SK-N-SH treated with all-trans-retinoic acid at 6 μM for 48 hours (cell line): ENCODE measurements around the gene TGFBR3.

Experiments
- ATAC-seq: fragments of 200-7000 bp; cut with Tn5 transposase; 3 replicates; pipeline ENCODE4 v1.9.1; 2020; ENCODE audit warnings: mild to moderate bottlenecking, moderate library complexity
- ARNTL ChIP-seq: fragments of 450-650 bp; formaldehyde crosslinking; IDR thresholded peaks from 2 replicates; pipeline ENCODE4 v1.5.0; 2020; ENCODE audit warnings: low read depth, mild to moderate bottlenecking, moderate library complexity, borderline replicate concordance
- CSDC2 ChIP-seq: fragments of 250-450 bp; sonication (Bioruptor Pico); IDR thresholded peaks from 2 replicates; pipeline ENCODE4 v1.5.0; 2020; ENCODE audit warnings: mild to moderate bottlenecking, moderate library complexity
- CSRNP3 ChIP-seq: fragments of 250-450 bp; sonication (Bioruptor Pico); IDR thresholded peaks from 2 replicates; pipeline ENCODE4 v1.5.1; 2021; ENCODE audit warnings: mild to moderate bottlenecking, moderate library complexity
- ISL1 ChIP-seq: fragments of 250-450 bp; sonication (Bioruptor Pico); IDR thresholded peaks from 2 replicates; pipeline ENCODE4 v2.1.2; 2022; ENCODE audit warnings: mild to moderate bottlenecking, moderate library complexity
- PPARA ChIP-seq: fragments of 250-450 bp; sonication (Bioruptor Pico); IDR thresholded peaks from 2 replicates; pipeline ENCODE4 v1.5.0; 2020; ENCODE audit warnings: mild to moderate bottlenecking, borderline replicate concordance
- RARB ChIP-seq: fragments of 250-450 bp; sonication (Bioruptor Pico); IDR thresholded peaks from 2 replicates; pipeline ENCODE4 v1.8.0; 2021; ENCODE audit warnings: mild to moderate bottlenecking, moderate library complexity
- SNAI2 ChIP-seq: fragments of 250-450 bp; sonication (Bioruptor Pico); IDR thresholded peaks from 2 replicates; pipeline ENCODE4 v1.5.0; 2020; ENCODE audit warnings: mild to moderate bottlenecking, moderate library complexity
- TCF4 ChIP-seq: fragments of 250-450 bp; sonication (Bioruptor Pico); IDR thresholded peaks from 2 replicates; pipeline ENCODE4 v1.8.0; 2021; ENCODE audit warnings: mild to moderate bottlenecking, moderate library complexity, borderline replicate concordance
- TOX ChIP-seq: fragments of 250-450 bp; sonication (Bioruptor Pico); IDR thresholded peaks from 2 replicates; pipeline ENCODE4 v1.8.0; 2021; ENCODE audit warnings: mild to moderate bottlenecking, moderate library complexity, borderline replicate concordance
- ZFP3 ChIP-seq: fragments of 250-450 bp; sonication (Bioruptor Pico); IDR thresholded peaks from 2 replicates; pipeline ENCODE4 v1.5.0; 2020; ENCODE audit warnings: mild to moderate bottlenecking, moderate library complexity
- ZNF565 ChIP-seq: fragments of 450-650 bp; formaldehyde crosslinking; conservative IDR thresholded peaks from 2 replicates; pipeline ENCODE4 v1.5.0; 2020; ENCODE audit warnings: low read depth, mild to moderate bottlenecking, moderate library complexity
- ZNF70 ChIP-seq: fragments of 450-650 bp; formaldehyde crosslinking; IDR thresholded peaks from 2 replicates; pipeline ENCODE4 v1.5.0; 2020; ENCODE audit warnings: mild to moderate bottlenecking, moderate library complexity
- TF ChIP-seq, protein P1 (sequence below): fragments of 250-450 bp; sonication (Bioruptor Pico); IDR thresholded peaks from 2 replicates; pipeline ENCODE4 v1.5.0; 2020; ENCODE audit warnings: mild to moderate bottlenecking, moderate library complexity
- TF ChIP-seq, protein P2 (sequence below): fragments of 250-450 bp; sonication (Bioruptor Pico); IDR thresholded peaks from 2 replicates; pipeline ENCODE4 v1.8.0; 2021; ENCODE audit warnings: low read depth, mild to moderate bottlenecking, moderate library complexity, borderline replicate concordance
- TF ChIP-seq, protein P3 (sequence below): fragments of 250-450 bp; sonication (Bioruptor Pico); IDR thresholded peaks from 2 replicates; pipeline ENCODE4 v1.8.0; 2020; ENCODE audit warnings: mild to moderate bottlenecking, moderate library complexity, borderline replicate concordance

Gene TGFBR3

GRCh38 chr1:91760512-91760911 is 125.4 kb downstream of the TGFBR3 start:
- ATAC-seq: no peak
- TF ChIP-seq, protein P1, sequence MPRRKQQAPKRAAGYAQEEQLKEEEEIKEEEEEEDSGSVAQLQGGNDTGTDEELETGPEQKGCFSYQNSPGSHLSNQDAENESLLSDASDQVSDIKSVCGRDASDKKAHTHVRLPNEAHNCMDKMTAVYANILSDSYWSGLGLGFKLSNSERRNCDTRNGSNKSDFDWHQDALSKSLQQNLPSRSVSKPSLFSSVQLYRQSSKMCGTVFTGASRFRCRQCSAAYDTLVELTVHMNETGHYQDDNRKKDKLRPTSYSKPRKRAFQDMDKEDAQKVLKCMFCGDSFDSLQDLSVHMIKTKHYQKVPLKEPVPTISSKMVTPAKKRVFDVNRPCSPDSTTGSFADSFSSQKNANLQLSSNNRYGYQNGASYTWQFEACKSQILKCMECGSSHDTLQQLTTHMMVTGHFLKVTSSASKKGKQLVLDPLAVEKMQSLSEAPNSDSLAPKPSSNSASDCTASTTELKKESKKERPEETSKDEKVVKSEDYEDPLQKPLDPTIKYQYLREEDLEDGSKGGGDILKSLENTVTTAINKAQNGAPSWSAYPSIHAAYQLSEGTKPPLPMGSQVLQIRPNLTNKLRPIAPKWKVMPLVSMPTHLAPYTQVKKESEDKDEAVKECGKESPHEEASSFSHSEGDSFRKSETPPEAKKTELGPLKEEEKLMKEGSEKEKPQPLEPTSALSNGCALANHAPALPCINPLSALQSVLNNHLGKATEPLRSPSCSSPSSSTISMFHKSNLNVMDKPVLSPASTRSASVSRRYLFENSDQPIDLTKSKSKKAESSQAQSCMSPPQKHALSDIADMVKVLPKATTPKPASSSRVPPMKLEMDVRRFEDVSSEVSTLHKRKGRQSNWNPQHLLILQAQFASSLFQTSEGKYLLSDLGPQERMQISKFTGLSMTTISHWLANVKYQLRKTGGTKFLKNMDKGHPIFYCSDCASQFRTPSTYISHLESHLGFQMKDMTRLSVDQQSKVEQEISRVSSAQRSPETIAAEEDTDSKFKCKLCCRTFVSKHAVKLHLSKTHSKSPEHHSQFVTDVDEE (CRISPR knock-in tag): no peak
- no peak for TF ChIP-seq CSDC2
- TF ChIP-seq, protein P2, sequence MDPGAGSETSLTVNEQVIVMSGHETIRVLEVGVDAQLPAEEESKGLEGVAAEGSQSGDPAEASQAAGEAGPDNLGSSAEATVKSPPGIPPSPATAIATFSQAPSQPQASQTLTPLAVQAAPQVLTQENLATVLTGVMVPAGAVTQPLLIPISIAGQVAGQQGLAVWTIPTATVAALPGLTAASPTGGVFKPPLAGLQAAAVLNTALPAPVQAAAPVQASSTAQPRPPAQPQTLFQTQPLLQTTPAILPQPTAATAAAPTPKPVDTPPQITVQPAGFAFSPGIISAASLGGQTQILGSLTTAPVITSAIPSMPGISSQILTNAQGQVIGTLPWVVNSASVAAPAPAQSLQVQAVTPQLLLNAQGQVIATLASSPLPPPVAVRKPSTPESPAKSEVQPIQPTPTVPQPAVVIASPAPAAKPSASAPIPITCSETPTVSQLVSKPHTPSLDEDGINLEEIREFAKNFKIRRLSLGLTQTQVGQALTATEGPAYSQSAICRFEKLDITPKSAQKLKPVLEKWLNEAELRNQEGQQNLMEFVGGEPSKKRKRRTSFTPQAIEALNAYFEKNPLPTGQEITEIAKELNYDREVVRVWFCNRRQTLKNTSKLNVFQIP (CRISPR knock-in tag): no peak
- no peak for TF ChIP-seq ZNF70 (CRISPR knock-in tag)
- no peak for TF ChIP-seq SNAI2 (CRISPR knock-in tag)
- no peak for TF ChIP-seq TCF4 (CRISPR knock-in tag)
- no peak for TF ChIP-seq ZFP3 (CRISPR knock-in tag)

- TF ChIP-seq ZNF565 (CRISPR knock-in tag) (no peak), ISL1 (CRISPR knock-in tag) (no peak), TCF4 (CRISPR knock-in tag) (no peak)
- TF ChIP-seq, all 23 proteins: peak for 0
- no peak for ATAC-seq
Measured at GRCh38 chr1:91759076-91759475, 126.9 kb downstream of the TGFBR3 start.

DNA sequence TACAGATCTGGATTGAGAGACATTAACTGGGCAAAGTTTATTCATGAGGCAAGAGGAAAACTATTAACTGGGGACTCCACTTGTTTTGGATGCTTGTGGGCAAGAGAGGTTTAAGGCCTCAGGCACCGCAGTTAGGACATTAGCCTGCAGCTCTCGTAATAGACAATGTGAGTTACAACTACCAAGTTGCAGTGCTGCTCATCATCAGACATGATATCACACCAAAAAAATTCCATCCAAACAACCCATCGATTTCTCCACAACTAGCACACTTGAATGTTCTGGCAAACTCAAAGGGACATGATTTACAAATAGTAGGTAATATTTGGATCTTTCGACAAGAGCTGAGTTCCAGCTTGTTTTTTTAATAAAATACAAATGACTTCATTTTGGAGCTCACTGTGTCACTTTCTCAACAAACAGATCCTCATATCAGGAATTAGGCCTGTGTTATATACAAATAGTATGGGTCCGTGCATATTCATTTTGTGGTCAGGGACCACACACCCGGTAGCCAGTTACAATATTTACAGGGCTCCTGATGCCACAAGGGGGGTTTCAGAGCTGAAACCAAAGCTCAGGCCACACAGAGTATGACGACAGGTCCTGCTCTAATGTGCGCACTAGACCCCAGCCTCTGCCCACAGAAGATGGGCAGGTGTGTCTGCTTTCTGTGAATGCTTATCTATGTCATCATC is 128.0 kb downstream of the TGFBR3 start:
- no peak for ATAC-seq
- no peak for TF ChIP-seq ISL1 (CRISPR knock-in tag)

GRCh38 chr1:91755702-91756287 is 130.2 kb downstream of the TGFBR3 start:
- no peak for ATAC-seq
- TF ChIP-seq PPARA: no peak
- no peak for TF ChIP-seq TOX (CRISPR knock-in tag)
- no peak for TF ChIP-seq ARNTL (CRISPR knock-in tag)
- TF ChIP-seq, protein P2 (CRISPR knock-in tag): no peak

DNA sequence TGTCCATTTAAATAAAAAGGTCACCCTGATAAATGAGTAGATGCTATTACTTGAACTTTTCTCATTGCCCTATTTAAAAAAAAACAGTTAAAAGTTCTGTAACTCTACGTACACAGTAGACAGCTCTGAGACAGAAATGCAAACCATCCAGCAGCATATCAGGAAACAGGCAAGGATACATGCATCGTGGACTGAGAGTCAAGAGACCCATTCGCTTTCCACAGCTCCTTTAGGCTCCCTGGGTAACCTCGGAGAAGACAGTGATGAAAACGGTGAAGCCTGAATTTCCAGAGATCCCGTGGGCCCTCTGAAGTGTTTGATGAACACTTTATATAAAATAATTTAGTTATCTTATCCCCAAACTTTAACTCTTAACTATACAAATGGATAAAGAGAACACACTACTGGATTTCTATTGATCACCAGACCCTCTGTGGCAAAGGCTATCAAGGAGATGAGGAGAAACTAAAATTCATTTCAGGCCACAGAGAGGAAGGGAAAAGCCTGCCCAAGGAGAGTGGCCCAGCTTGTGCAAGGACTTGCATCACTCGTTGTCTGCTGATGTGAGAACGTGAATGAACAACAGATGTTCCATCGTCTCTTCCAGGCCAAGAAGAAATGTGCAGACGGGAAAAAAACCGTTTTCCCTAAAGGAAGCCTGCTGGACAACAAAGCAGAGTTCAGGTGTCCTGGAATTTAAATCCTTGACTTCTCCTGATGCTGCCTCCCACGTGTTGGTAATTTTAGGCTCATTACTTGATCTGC is 131.0 kb downstream of the TGFBR3 start:
- TF ChIP-seq, protein P3, sequence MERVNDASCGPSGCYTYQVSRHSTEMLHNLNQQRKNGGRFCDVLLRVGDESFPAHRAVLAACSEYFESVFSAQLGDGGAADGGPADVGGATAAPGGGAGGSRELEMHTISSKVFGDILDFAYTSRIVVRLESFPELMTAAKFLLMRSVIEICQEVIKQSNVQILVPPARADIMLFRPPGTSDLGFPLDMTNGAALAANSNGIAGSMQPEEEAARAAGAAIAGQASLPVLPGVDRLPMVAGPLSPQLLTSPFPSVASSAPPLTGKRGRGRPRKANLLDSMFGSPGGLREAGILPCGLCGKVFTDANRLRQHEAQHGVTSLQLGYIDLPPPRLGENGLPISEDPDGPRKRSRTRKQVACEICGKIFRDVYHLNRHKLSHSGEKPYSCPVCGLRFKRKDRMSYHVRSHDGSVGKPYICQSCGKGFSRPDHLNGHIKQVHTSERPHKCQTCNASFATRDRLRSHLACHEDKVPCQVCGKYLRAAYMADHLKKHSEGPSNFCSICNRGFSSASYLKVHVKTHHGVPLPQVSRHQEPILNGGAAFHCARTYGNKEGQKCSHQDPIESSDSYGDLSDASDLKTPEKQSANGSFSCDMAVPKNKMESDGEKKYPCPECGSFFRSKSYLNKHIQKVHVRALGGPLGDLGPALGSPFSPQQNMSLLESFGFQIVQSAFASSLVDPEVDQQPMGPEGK: no peak
- TF ChIP-seq ZNF70 (CRISPR knock-in tag) (no peak), ZNF565 (CRISPR knock-in tag) (no peak), RARB (CRISPR knock-in tag) (no peak), ARNTL (CRISPR knock-in tag) (no peak), CSRNP3 (no peak)
- no peak for ATAC-seq
